CD4-positive, alpha-beta T cell treated with Interleukin-15 for 4 hours (primary cell): Measurements from ENCODE around the gene TOPBP1.

Experiments used
- DNase-seq: peaks from one replicate; pipeline ENCODE4 v3.0.0-alpha.2; 2020; ENCODE audit warnings: low spot score

The TOPBP1 gene

DNA sequence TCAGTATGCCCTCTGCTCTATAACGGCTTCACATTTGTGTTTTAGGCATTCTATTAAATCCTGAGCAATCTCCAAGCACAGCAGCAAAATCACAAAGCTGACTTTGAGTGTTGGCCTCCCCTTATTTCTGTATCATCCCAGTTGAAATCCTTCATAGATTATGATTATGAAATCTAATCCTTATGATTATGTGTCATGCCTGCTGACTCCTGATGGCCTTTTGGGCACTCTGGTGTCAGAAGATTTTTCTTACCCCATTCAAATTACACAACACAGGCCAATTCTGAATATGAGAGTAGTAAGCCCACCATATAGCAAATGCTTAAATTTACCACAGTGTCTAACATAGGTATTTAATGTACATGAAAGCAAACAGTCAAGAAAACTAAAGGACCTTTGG is 53.9 kb downstream of the TOPBP1 start:
- DNase-seq: no peak

DNA sequence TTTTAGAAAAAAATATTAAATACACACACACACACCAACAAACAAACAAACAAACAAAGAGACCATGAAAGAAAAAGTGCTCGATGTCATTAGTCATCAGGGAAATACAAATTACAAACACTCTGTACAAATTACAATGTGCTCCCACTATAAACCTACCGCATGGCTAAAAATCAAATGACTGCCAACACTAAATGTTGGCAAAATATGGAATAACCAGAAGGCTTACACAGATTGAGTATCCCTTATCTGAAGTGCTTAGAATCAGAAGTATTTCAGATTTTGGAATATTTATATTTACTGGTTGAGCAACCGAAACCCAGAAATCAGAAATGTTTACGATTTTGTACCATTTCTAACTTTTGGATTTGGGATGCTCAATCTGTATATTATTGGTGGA is 54.8 kb downstream of the TOPBP1 start:
- no peak for DNase-seq

DNA sequence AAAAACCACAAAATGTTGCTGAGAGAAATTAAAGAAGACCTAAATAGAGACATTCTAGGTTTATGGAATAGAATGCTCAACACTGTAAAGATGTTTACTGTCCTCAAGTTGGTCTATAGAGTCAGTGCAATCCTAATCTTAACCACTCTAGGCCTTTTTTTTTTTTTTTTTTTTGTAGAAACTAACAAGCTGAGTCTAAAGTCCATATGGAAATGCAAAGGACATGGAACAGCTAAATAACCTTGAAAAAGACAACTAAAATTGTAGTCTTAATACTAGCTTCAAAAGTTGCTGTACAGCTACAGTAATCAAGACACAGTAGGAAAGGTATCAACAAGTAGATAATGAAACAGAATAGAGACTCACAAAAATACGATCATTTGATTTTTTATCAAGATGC is 55.4 kb downstream of the TOPBP1 start:
- DNase-seq: no peak

DNA sequence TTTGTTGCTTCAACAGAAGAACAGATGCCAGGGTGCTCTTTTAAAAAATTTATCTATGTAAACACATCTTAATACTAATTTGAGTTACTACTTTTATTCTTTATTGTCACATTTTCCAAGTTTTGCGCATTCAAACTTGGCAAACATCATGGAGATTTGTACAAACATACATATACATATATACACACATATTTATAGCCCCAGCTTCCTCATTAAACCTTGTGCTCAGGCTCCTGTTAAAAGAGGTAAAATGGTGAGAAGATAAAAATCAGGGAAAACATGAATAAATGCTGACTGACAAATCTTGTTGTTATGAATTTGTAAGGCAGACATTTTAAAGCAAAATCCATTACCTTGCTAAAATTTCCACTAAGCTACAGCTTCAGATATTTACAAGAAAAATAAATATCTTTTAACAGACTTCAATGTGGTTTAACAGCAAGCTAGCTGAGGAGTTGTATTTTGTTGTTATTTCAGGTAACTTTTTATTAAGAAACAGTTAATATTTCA is 61.1 kb downstream of the TOPBP1 start:
- no peak for DNase-seq

DNA sequence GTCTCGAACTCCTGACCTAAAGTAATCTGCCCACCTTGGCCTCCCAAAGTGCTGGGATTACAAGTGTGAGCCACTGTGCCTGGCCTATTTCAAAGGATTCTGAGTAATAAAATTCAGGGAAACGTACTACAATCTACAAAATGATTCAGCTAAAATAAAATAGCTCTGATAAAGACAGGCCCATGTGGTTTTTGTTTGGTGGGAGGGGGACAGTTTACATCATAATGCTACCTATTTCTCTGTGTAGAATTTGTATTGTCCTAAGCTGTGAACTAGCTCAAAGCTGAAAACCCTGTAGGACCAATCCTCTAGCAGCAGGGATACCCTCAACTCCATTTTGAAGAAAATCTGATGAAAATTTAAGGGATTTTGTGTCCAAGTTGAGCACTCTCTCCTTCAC is 62.5 kb downstream of the TOPBP1 start:
- DNase-seq: no peak

DNA sequence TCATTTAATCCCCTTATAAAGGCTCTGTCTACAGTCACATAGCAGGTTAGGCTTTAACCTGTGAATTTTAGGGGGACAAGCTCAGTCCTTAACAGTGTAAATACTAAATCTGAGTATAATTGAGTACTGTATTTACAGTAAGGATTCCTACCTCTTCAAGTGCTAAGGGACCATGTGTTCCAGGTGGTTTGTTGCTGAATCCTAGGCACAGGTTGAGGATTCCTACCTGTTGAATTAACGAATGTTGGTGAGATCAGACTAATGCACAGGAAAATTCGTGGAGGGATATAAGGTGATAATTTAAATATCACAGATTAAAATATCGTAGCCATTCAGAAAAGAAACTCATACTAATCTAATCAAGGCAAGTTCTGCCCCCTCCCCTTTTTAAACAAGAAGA is 63.3 kb downstream of the TOPBP1 start:
- DNase-seq: no peak

DNA sequence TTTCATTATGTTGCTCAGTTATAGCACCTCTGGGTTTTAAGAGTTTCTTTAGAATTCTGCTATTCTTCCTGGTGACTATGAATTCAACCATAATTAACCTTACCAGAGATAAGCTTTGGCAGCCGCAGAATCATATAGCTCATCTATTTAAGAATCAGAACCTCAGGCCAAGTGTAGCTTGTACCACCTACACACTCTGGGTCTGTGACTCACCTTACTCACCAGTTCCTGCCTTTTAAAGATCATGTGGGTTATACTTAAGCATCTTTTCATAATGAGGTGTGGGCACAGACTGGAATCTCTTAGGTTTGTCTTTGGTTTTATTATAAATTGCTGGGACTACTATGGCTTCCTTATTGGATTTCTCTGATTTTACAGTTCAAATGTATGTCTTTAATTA is 66.4 kb downstream of the TOPBP1 start:
- DNase-seq: peak; percentile 23

DNA sequence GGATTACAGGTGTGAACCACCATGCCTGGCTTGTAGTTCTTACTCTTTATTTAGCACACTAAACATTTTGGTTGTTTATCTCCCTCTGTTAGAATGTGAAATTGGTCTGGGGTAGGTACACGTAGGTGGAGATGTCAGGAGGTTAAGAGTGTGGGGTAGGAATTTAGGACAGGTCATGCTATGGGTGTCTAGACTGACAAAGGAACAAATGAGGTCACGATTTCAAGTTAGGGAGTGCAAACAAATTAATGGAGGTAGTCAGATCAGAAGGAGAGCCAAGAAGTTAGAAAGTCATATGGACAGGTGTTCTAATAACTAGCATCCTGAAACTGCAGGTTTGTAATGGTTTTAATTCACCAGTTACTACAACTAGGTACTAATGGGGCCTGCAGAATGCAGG is 68.5 kb downstream of the TOPBP1 start:
- DNase-seq: no peak

DNA sequence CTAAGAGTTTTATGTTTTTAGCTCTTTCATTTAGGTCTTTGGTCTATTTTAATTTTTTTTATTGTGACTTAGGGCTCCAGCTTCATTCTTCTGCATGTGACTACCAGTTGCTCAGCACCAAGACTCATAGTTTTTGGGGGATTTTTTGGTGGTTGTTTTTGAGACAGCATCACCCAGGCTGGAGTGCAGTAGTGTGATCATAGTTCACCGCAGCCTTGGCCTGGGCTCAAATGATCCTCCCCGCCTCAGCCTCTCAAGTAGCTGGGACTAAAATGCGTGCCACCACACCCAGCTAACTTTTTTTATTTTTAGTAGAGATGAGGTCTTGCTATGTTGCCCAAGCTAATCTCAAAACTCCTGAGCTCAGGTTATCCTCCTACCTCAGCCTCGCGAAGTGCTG is 68.9 kb downstream of the TOPBP1 start:
- DNase-seq: no peak

DNA sequence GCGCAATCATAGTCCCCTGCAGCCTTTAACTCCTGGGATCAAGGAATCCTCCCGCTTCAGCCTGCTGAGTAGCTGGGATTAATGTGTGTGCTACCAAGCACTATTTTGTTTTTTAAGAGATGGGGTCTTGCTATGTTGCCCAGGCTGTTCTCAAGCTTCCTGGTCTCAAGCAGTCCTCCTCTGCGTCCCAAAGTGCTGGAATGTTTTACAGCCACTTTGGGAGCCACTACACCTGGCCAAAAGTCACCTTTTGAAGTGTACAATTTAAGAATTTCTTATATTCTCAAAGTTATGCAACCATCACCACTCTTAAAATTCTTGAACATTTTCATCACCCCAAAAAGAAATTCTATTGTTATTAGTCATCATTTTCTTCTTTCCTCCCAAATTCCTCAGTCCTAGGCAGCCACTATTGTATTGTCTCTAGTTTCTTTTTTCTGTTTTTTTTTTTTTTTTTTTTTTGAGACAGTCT is 70.4 kb downstream of the TOPBP1 start:
- no peak for DNase-seq

DNA sequence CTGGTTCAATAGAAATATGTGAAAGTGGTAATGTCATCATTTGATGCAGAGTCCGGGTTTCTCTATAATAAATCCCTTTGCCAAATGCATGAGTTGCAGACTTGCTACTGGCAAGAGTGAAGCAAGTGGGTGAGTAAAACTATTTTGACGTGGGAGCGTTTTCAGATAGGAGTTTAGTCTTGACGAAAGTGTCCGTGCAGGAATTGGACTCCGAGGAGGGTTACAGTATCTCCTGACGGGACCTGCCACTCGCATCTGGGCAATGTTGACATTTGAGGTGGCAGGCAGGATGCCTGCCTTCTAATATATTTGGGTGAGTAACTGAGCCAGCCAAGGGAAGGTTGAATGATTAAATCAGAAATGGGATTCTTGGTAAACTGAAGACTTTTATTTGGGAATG is 72.2 kb downstream of the TOPBP1 start:
- no peak for DNase-seq

DNA sequence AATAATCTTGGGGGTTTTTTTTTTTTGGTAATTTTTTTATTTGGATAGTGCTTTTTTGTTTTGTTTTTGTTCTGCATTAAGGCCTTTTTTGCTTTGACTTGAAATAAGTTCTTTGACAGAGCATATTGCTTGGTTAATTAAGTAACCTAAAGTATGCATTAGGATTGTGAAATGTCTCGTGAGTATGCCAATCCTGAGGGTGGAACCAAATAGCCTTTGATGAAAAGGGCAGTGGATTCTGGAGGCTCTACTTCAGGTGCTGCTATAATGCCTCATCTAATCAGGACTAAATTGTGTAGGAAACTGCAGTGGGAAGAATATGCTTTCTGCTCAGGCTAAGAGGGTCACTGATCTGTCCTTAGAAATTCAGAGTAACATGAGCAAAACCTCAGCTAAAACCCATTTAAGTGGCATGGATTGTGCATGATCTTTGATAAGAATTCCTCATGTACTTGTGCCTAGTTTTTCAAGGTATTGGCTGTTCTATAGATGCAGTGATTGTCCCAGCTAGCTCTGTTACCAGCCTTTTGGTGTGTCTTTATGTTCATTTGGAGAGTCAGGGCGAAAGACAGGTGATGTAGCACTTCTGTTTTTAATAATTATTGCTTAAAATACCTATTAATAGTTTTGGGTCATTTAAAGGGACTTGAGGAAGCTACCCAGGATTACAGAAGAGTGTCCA is 72.8 kb downstream of the TOPBP1 start:
- no peak for DNase-seq

DNA sequence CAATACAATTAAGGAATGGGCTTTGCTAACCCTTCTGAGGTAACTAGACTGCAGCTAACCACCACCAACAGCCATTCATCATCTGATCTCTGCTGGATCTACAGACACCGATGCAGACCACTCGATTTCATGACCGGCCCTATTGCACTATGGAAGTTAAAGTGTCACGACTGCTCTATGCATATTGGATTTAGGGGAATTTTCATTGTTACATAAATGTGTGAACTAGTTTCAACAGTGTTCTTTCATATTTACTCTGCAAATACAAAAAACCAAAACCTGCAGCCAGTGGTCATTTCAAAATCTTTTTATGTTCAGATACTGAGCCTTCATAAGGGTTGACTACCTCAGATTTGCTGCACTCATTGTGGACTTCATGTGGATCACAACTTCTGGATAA is 73.7 kb downstream of the TOPBP1 start:
- DNase-seq: no peak

DNA sequence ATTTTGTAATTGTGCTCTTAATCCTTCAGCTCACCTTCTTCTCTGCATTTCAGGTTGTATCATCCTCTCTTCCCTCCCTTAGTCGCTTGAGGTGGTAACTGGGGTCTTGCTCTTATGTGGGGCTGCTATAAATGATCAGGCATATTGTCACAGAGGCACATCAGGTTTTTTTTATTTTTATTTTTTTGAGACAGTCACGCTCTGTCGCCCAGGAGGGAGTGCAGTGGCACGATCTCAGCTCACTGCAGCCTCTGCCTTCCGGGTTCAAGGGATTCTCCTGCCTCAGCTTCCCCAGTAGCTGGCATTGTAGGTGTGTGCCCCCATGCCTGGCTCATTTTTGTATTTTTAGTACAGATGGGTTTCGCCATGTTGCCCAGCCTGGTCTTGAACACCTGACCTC is 78.3 kb downstream of the TOPBP1 start:
- DNase-seq: no peak

DNA sequence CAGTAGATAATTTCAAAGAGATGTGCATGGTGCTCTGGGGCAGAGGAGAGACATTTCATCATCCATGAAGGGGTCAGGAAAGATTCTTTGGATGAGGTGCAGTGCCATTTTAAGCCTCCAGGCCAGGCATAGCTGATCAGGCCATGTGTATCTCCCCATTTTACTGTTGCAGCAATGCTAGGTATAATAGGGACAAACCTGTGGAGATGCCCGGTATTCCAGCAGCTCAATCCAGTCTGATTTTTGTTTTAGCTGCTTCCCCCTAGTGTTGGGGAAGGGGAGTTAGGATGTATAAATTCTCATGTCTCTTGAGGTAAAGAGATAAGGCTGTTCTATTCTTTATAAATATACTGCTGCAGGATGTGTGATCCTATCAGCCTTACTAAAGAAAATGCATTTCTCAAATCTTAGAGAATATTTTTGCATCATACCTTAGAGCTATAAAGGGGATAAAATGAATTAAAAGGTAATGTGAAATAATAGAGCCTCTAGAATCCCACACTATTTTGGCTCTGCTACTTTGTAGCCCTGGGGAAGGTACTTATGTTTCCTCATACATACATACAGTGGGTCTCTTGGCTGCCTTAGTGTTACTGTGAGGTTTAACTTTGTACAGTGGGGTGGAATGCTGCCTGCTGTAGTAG is 83.1 kb downstream of the TOPBP1 start:
- DNase-seq: no peak

DNA sequence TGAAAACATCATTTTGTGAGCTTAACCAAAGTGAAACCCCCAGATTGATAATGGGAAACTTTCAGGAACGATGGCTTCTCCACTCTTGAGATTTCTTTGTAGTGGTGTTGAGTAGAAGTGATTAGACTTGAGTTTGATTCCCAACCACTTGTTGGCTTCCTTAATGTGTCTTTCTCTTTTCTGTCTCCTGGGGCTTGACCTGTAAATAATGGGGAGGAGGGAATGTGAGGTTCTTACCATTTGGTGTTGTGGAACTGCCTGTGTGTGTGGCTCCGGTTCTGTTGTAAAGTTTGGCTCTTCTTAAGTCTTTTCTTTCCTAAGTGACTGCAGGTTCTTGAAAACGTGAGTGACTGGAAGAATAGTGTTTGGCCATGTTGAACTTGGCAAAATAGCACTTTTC is 85.6 kb downstream of the TOPBP1 start:
- no peak for DNase-seq

DNA sequence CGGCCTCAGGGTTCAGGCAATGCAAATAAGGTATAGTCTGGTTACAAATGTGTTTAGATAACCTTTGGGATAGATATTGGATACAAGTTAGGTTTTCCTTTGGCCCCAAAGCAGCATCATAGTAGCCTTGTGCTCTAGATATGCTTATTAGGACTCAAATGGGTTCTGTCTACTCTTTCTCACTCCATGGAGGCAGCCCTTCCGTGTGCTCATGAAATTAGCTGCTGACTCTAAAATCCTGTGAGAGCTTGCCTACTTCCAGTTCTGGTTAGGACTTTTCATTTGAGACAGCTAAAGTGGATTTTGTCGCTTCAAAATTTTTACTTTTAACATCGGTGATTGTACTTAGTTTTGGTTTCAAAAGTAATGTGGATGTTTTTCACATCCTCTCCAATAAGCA is 86.7 kb downstream of the TOPBP1 start:
- DNase-seq: no peak

DNA sequence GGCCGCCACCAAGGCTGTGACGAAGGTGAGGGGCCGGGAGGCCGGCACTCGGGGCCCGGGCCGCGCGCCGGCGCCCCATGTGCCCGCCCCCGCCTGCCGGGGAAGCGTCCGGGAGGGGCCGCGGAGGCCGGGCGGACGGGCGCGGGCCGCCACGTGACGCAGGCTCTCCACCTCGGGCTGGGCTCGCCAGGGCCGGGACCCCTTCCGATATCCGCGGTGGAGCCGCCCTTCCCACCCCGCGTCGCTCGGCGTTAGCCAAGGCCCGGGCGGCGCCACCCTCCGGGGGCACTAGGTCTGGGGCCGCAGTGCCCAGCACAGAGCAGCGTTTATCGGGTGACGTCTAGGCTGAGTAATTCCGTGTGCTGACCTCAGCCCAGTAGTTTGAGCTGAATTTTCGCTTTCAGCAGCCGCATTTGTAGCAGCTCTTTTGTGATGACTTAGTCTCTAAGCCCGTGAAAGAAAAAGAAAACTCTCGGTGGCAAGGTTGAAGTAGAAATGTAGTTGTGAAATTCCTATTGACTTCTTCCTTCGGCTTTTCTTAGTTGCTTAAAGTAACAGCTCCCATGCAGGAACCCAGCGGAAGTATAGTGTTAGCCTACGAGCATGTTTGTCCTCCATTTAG is 87.4 kb downstream of the TOPBP1 start:
- peak; percentile 67 for DNase-seq

DNA sequence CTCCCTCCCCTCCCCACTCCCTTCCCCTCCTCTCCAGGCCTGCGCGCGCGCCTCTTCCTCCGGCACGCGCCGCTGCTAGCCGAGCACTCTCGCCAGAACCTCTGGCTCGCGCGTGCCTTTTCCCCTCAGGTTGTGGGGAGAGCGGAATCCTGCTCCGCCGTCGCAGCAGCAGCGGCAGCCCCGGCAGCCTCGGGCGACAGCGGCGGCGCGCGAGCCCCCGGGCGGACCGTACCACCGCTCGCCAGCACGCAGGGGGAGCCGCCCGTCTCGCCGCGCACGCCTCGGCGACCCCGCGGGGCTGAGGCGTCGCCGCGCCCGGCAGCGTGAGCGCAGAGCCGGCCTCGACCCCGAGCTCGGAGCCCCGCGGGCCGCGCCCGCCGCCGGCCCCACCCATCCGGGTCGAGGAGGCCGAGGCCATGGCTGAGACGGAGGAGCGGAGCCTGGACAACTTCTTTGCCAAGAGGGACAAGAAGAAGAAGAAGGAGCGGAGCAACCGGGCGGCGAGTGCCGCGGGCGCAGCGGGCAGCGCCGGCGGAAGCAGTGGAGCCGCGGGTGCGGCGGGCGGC is 88.0 kb downstream of the TOPBP1 start, which contains the start of gene CDV3:
TSS of gene CDV3 (plus strand) at position 58 of the 566 bp plus-strand sequence. CDS start at position 417, 359 bp downstream.
- DNase-seq: no peak

DNA sequence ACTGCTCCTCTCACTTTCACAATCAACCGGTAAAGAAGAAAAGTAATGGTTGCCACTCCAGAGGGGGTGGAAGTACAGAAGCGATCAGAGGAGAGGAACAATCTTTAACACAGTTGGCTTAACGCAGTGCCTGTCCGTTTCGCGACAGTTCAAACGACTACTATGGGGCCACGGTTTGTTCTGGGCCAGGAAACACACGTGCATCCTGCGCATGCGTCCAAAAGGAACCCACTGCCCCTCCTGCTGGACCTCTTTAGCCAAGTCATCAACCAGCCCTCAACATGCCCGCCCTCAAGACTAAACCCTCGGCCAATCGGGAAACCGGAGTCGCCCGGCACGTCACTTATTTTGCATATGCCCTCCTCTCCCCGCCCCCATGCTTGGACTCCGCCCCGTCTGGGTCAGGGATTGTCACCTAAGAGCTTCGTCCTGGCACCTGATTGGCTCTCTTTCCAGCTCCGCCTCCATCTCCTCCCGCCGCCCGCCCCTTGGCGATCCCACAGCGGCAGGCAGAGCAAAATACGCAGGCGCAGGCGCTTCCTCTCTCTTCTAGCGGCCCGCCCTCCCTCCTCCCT is 88.6 kb downstream of the TOPBP1 start:
- peak; percentile 100 for DNase-seq

DNA sequence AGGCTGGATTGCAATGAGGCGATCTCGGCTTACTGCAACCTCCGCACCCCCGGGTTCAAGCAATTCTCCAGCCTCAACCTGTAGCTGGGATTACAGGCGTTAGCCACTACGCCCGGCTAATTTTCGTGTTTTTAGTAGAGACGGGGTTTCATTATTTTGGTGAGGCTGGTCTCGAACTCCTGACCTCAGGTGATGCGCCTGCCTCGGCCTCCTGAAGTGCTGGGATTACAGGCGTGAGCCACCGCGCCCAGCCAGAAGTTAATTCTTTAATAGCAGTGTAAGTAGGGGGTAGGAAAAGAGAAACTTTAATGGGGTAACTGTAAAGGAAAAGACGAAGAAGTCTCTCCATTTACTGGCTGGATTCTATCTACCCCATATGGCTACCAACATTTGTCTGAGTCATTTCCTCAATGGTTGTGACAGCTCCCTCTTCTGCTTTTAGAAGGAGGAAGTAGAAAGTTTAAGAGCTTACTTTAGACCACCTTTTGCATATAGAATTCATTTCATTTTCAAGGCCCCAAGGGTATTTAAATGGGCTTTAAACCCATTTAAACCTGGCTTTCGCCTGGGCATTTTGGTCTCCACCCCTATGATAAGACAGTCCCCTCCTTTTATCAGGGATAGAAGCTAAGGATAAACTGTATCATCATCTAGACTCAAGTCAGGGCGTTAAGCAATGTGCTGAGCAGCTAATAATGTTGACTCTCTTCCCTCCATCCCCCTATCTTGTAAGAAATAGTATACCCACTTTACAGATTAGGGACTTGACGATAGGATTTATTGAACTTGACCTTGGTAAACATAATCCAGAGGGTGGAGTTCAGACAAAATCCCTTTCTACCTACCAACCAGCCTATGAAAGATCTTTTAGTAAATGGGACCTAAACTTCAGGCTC is 89.3 kb downstream of the TOPBP1 start:
- peak; percentile 55 for DNase-seq

DNA sequence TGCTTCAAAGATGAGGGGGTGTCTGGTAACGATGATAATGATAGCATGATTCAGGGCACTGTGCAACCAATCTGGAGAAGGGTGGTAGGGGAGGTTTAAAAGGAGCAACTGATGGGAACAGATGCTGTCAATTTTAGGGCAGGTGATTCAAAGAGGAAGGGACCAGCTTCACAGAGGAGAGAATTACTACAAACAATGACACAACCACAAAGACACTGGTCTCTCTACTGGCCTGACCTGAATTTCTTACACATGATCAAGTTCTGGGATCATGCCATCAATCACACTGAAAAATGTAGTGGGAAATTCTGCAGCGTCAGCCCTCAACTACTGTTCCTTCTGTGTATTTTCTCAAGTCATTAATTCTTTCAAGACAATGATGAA is 90.8 kb downstream of the TOPBP1 start:
- DNase-seq: no peak
